HepG2 (cell line): ENCODE results near the gene KRI1. TPM values are rescaled to one million over a fixed set of nuclear protein-coding genes. Genes with fewer than 3 reads are reported as not detected.

Experiments
- ATAC-seq: fragments of 200-7000 bp; cut with Tn5 transposase; 3 replicates; pipeline ENCODE4 v1.9.1; 2020; ENCODE audit warnings: mild to moderate bottlenecking, moderate library complexity
- BruUV-seq: library from RNA; stranded (reverse); fragments of 400-500 nt; replicated peaks from 2 replicates; lab custom pipeline; 2021; lab: Mats Ljungman, UMichigan
- CTCF ChIA-PET: fragments of 300-600 bp; formaldehyde crosslinking; extraction: SDS; loops from one replicate; lab custom pipeline; 2021; ENCODE audit warnings: low total read pairs, inconsistent platforms, low intra/inter-chr PET ratio; lab: Yijun Ruan, JAX
- POLR2A ChIA-PET: fragments of 350-600 bp; sonication (Branson Sonifier 250); formaldehyde crosslinking; loops from one replicate; lab custom pipeline; 2020; ENCODE audit warnings: antibody characterized with exemption, inconsistent platforms; lab: Yijun Ruan, JAX
- DNase-seq: peaks from one replicate; pipeline ENCODE4 v3.0.0-alpha.2; 2015; ENCODE audit warnings: low spot score
- FAIRE-seq: peaks from 3 replicates; lab custom pipeline; 2011; peaks lifted over from hg19 to GRCh38; lab: Jason Lieb, UNC
- H2AFZ ChIP-seq: one replicate; pipeline ENCODE4 v1.6.1; 2011; ENCODE audit warnings: low read length, inconsistent platforms
- H3K27ac ChIP-seq: fragments of 300-600 bp; 3 replicates; pipeline ENCODE4 v1.8.0; 2011; ENCODE audit warnings: mixed run types, mild to moderate bottlenecking, mixed read lengths, low read length, inconsistent platforms; ENCODE audit not compliant: insufficient read depth; ENCODE audit errors: extremely low read length
- H3K27me3 ChIP-seq, 2 experiments: fragments of 200-600 bp in 1 of 2; 2 replicates in 1 of 2; 3 replicates in 1 of 2; pipeline versions ENCODE4 v1.6.0 to v1.8.0; 2011; ENCODE audit warnings: low read length in 2 of 2, mild to moderate bottlenecking in 2 of 2, moderate library complexity in 2 of 2, inconsistent platforms in 1 of 2; ENCODE audit not compliant: insufficient read depth in 2 of 2, control insufficient read depth in 1 of 2
- H3K36me3 ChIP-seq, 2 experiments: fragments of 200-600 bp in 1 of 2; replicated peaks in 1 of 2; 2 replicates in 1 of 2; 3 replicates in 1 of 2; pipeline versions ENCODE4 v1.5.1 to v1.8.0; 2011; ENCODE audit warnings: low read length in 2 of 2, inconsistent platforms in 1 of 2; ENCODE audit not compliant: insufficient read depth in 2 of 2, control insufficient read depth in 1 of 2
- H3K4me1 ChIP-seq: 2 replicates; pipeline ENCODE4 v1.5.1; 2012; ENCODE audit warnings: low read length, inconsistent platforms; ENCODE audit not compliant: insufficient read depth
- H3K4me2 ChIP-seq: 2 replicates; pipeline ENCODE4 v1.6.0; 2011; ENCODE audit warnings: low read depth, low read length, inconsistent platforms
- H3K4me3 ChIP-seq, 3 experiments: fragments of 200-600 bp in 1 of 3; sonication (generic), shearing (Covaris generic) in 1 of 3; replicated peaks in 1 of 3; 2 replicates each; pipeline ENCODE4 v1.5.1; 2011 to 2016; ENCODE audit warnings: low read length in 3 of 3, inconsistent platforms in 2 of 3, low read depth in 2 of 3, mild to moderate bottlenecking in 2 of 3, control low read depth in 1 of 3, mixed read lengths in 1 of 3; ENCODE audit not compliant: insufficient read depth in 1 of 3
- H3K79me2 ChIP-seq: one replicate; pipeline ENCODE4 v1.6.1; 2011; ENCODE audit warnings: low read length, inconsistent platforms; ENCODE audit not compliant: insufficient read depth
- H3K9ac ChIP-seq: 2 replicates; pipeline ENCODE4 v1.6.0; 2011; ENCODE audit warnings: mild to moderate bottlenecking, low read depth, low read length, inconsistent platforms; ENCODE audit not compliant: insufficient read depth
- H3K9me3 ChIP-seq: 2 replicates; pipeline ENCODE4 v1.5.1; 2012; ENCODE audit warnings: mild to moderate bottlenecking, low read length
- H4K20me1 ChIP-seq: 2 replicates; pipeline ENCODE4 v1.6.0; 2011; ENCODE audit warnings: inconsistent platforms, mild to moderate bottlenecking, low read length, moderate library complexity; ENCODE audit not compliant: insufficient read depth
- CBFB ChIP-seq: sonication (generic); formaldehyde crosslinking; IDR thresholded peaks from 2 replicates; pipeline ENCODE4 v1.4.0; 2020; ENCODE audit warnings: missing genetic modification reagents
- FOXC1 ChIP-seq: sonication (generic); formaldehyde crosslinking; IDR thresholded peaks from 2 replicates; pipeline ENCODE4 v1.8.0; 2022; ENCODE audit warnings: mild to moderate bottlenecking, missing genetic modification reagents, borderline replicate concordance
- HNF4A ChIP-seq: sonication (generic); formaldehyde crosslinking; IDR thresholded peaks from 2 replicates; pipeline ENCODE4 v1.4.0; 2020; ENCODE audit warnings: missing genetic modification reagents
- IRF2 ChIP-seq: IDR thresholded peaks from 2 replicates; pipeline ENCODE4 v1.6.1; 2018; ENCODE audit warnings: missing genetic modification reagents, missing compliant biosample characterization
- KAT8 ChIP-seq: IDR thresholded peaks from 2 replicates; pipeline ENCODE4 v1.6.1; 2016; ENCODE audit warnings: missing genetic modification reagents, missing compliant biosample characterization
- MYNN ChIP-seq: sonication (generic); formaldehyde crosslinking; IDR thresholded peaks from 2 replicates; pipeline ENCODE4 v1.4.0; 2020; ENCODE audit warnings: mild to moderate bottlenecking, low read depth, missing genetic modification reagents
- NR2C2 ChIP-seq: sonication (generic); formaldehyde crosslinking; IDR thresholded peaks from 2 replicates; pipeline ENCODE4 v1.4.0; 2020; ENCODE audit warnings: missing genetic modification reagents, mild to moderate bottlenecking, moderate library complexity, borderline replicate concordance
- SKI ChIP-seq: fragments of 450-650 bp; IDR thresholded peaks from one replicate; pipeline ENCODE4 v1.6.1; 2018; ENCODE audit warnings: mild to moderate bottlenecking; ENCODE audit not compliant: partially characterized antibody
- U2AF1 ChIP-seq: fragments of 200-400 bp; formaldehyde crosslinking; optimal IDR thresholded peaks from 2 replicates; pipeline ENCODE3; 2017; ENCODE audit warnings: mild to moderate bottlenecking, low read depth, low read length
- ZBTB42 ChIP-seq: sonication (generic); formaldehyde crosslinking; IDR thresholded peaks from 2 replicates; pipeline ENCODE4 v1.5.0; 2020; ENCODE audit warnings: mild to moderate bottlenecking, missing genetic modification reagents
- ZBTB7B ChIP-seq: sonication (generic); formaldehyde crosslinking; IDR thresholded peaks from 2 replicates; pipeline ENCODE4 v1.4.0; 2020; ENCODE audit warnings: missing genetic modification reagents
- ZNF557 ChIP-seq: sonication (generic); formaldehyde crosslinking; IDR thresholded peaks from 2 replicates; pipeline ENCODE4 v1.4.0; 2020; ENCODE audit warnings: missing genetic modification reagents
- WGBS: methylation state at CpG from one replicate; pipeline ENCODE4 v1.1.6; 2017; ENCODE audit warnings: low lambda C conversion rate; 5-methylcytosine and 5-hydroxymethylcytosine counted together
- in situ Hi-C: cut with HindIII; loops from 2 replicates; pipeline ENCODE4 v1.10.0; 2017; ENCODE audit warnings: low pct_unique_long_range_greater_than_20kb; ENCODE audit not compliant: extremely low pct_ligation_motif_present
- intact Hi-C: fragments of 100-400 bp; cut with micrococcal nuclease; formaldehyde crosslinking; loops from one replicate; pipeline ENCODE4 v1.10.0; 2022; ENCODE audit not compliant: unreplicated experiment
- polyA plus RNA-seq, 8 experiments: library from polyadenylated mRNA; depleted of rRNA in 3 of 8; stranded (reverse) in 7 of 8; unstranded in 1 of 8; fragments of >200 nt; fragmentation: Illumina TruSeq in 4 of 8; extraction: Trizol in 4 of 8; gene quantifications; 2 replicates each; pipeline versions ENCODE4 v1.2.1 to v1.2.3, GENCODE V29; 2011 to 2016; ENCODE audit warnings: low read depth in 4 of 8, missing spikeins in 1 of 8, mixed read lengths in 1 of 8; ENCODE audit not compliant: insufficient read depth in 1 of 8
- total RNA-seq, 5 experiments: library from RNA; depleted of rRNA; stranded (reverse); fragments of >200 nt; fragmentation: Illumina TruSeq; extraction: Trizol; gene quantifications; 2 replicates each; pipeline ENCODE4 v1.2.3, GENCODE V29; 2016; ENCODE audit warnings: low read depth in 1 of 5
- TF ChIP-seq, protein P1 (sequence below): sonication (generic); IDR thresholded peaks from 2 replicates; pipeline ENCODE4 v1.6.1; 2016; ENCODE audit warnings: low read depth, borderline replicate concordance
- TF ChIP-seq, protein P2 (sequence below): sonication (generic); formaldehyde crosslinking; IDR thresholded peaks from 2 replicates; pipeline ENCODE4 v1.8.1; 2023; ENCODE audit warnings: mild to moderate bottlenecking, moderate library complexity, missing genetic modification reagents
- TF ChIP-seq, protein P3 (sequence below): sonication (generic); formaldehyde crosslinking; IDR thresholded peaks from 2 replicates; pipeline ENCODE4 v1.8.0; 2022; ENCODE audit warnings: missing genetic modification reagents, mild to moderate bottlenecking, inconsistent platforms, borderline replicate concordance
- TF ChIP-seq, protein P4 (sequence below): sonication (generic); formaldehyde crosslinking; IDR thresholded peaks from 2 replicates; pipeline ENCODE4 v1.4.0; 2020; ENCODE audit warnings: missing genetic modification reagents, borderline replicate concordance
- TF ChIP-seq, protein P5 (sequence below): fragments of 450-650 bp; IDR thresholded peaks from 2 replicates; pipeline ENCODE4 v1.6.1; 2016

The KRI1 gene
- total and polyA plus RNA-seq, 2 of the 13 experiments (the other 11 are each of a cell fraction or from before 2014, with no cell fraction given), result 9.1 to 11.7 TPM

DNA sequence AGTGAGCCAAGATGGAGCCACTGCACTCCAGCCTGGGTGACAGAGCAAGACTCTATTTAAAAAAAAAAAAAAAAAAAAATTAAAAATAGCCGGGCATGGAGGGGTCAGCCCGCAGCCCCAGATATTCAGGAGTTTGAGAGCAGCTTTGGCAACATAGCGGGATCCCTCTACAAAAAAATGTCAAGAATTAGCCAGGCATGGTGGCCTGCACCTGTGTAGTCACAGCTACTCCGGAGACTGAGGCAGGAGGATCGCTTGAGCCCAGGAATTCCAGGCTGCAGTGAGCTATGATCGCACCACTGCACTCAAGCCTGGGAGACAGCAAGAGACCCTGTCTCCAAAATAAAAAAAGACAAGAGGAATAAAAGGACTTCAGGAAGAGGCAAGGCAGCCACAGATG lies 20.6 kb upstream of the KRI1 start:
- ChIA-PET CTCF (no interaction called here), POLR2A (no interaction called here)
- in situ Hi-C loops (no loop called here), intact Hi-C loops (no loop called here)
- 62% methylated on average over 6 of the region's 6 CpGs for WGBS
- Histone ChIP-seq H2AFZ (no peak overlapping the region), H4K20me1 (no peaks in the 10 kb centered on the region), H3K9me3 (no peaks in the 10 kb centered on the region), H3K4me2 (no peak overlapping the region), H3K9ac (no peak overlapping the region), H3K79me2 (no peaks in the 10 kb centered on the region), H3K27ac (no peak overlapping the region), H3K27me3 (peaks cover 3 to 21% of the 10 kb centered on the region in 2 experiments; a peak in 3 of 5 replicates), H3K36me3 (no peaks in the 10 kb centered on the region), H3K4me1 (peaks cover 7% of the 10 kb centered on the region), H3K4me3 (no peak overlapping the region)
- BruUV-seq, result no TSS peak
- DNase-seq, result no peak
- no peak for ATAC-seq
- FAIRE-seq, result no peak
- TF ChIP-seq, protein P1, sequence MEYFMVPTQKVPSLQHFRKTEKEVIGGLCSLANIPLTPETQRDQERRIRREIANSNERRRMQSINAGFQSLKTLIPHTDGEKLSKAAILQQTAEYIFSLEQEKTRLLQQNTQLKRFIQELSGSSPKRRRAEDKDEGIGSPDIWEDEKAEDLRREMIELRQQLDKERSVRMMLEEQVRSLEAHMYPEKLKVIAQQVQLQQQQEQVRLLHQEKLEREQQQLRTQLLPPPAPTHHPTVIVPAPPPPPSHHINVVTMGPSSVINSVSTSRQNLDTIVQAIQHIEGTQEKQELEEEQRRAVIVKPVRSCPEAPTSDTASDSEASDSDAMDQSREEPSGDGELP, result no peak
- TF ChIP-seq, protein P2, sequence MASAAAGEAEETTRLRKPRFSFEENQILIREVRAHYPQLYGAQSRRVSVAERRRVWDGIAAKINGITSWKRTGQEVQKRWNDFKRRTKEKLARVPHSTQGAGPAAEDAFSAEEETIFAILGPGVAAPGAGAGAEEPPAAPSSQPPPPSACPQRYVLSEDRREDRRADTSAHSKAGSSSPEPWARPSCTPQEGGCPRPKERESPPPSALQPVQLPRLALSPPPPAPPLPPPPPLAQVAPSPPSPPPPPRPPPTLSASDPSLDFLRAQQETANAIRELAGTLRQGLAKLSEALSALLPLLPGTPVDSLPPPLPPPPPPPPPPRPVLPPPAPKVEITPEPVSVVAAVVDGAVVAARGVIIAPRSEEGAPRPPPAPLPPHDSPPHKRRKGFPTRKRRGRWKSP (CRISPR knock-in tag), result no peak
- TF ChIP-seq ZBTB42 (CRISPR knock-in tag) (no peak), FOXC1 (no peak), U2AF1 (no peak), KAT8 (CRISPR knock-in tag) (no peak), ZBTB7B (CRISPR knock-in tag) (no peak), ZNF557 (CRISPR knock-in tag) (no peak), SKI (no peak), IRF2 (CRISPR knock-in tag) (no peak), NR2C2 (CRISPR knock-in tag) (no peak), HNF4A (CRISPR knock-in tag) (no peak), MYNN (CRISPR knock-in tag) (no peak), CBFB (CRISPR knock-in tag) (no peak)
- TF ChIP-seq, protein P3, sequence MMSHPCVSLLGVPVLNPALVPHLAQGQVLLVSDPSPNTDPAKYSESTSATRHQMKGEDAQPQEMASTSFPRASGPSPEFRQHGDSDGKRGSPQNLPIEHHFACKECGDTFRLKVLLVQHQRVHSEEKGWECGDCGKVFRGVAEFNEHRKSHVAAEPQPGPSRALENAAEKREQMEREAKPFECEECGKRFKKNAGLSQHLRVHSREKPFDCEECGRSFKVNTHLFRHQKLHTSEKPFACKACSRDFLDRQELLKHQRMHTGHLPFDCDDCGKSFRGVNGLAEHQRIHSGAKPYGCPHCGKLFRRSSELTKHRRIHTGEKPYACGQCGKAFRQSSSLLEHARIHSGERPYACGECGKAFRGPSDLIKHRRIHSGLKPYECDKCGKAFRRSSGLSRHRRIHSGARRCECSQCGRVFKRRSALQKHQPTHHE, result no peak
- TF ChIP-seq, protein P4, sequence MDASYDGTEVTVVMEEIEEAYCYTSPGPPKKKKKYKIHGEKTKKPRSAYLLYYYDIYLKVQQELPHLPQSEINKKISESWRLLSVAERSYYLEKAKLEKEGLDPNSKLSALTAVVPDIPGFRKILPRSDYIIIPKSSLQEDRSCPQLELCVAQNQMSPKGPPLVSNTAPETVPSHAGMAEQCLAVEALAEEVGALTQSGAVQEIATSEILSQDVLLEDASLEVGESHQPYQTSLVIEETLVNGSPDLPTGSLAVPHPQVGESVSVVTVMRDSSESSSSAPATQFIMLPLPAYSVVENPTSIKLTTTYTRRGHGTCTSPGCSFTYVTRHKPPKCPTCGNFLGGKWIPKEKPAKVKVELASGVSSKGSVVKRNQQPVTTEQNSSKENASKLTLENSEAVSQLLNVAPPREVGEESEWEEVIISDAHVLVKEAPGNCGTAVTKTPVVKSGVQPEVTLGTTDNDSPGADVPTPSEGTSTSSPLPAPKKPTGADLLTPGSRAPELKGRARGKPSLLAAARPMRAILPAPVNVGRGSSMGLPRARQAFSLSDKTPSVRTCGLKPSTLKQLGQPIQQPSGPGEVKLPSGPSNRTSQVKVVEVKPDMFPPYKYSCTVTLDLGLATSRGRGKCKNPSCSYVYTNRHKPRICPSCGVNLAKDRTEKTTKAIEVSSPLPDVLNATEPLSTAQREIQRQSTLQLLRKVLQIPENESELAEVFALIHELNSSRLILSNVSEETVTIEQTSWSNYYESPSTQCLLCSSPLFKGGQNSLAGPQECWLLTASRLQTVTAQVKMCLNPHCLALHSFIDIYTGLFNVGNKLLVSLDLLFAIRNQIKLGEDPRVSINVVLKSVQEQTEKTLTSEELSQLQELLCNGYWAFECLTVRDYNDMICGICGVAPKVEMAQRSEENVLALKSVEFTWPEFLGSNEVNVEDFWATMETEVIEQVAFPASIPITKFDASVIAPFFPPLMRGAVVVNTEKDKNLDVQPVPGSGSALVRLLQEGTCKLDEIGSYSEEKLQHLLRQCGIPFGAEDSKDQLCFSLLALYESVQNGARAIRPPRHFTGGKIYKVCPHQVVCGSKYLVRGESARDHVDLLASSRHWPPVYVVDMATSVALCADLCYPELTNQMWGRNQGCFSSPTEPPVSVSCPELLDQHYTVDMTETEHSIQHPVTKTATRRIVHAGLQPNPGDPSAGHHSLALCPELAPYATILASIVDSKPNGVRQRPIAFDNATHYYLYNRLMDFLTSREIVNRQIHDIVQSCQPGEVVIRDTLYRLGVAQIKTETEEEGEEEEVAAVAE (CRISPR knock-in tag), result no peak
- TF ChIP-seq, protein P5, sequence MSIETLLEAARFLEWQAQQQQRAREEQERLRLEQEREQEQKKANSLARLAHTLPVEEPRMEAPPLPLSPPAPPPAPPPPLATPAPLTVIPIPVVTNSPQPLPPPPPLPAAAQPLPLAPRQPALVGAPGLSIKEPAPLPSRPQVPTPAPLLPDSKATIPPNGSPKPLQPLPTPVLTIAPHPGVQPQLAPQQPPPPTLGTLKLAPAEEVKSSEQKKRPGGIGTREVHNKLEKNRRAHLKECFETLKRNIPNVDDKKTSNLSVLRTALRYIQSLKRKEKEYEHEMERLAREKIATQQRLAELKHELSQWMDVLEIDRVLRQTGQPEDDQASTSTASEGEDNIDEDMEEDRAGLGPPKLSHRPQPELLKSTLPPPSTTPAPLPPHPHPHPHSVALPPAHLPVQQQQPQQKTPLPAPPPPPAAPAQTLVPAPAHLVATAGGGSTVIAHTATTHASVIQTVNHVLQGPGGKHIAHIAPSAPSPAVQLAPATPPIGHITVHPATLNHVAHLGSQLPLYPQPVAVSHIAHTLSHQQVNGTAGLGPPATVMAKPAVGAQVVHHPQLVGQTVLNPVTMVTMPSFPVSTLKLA, result no peak
